HEK293 (cell line): ENCODE measurements around the gene KRTAP12-3.

Source experiments
- CTCF ChIP-seq: fragments of 450-650 bp; formaldehyde crosslinking; IDR thresholded peaks from 2 replicates; pipeline ENCODE4 v1.5.1; 2016; ENCODE audit warnings: missing biosample characterization, missing genetic modification characterization
- ZNF274 ChIP-seq, 2 experiments: fragments of 200-500 bp in 1 of 2; fragments of 450-650 bp in 1 of 2; sonication (Bioruptor generic) in 1 of 2; formaldehyde crosslinking in 1 of 2; IDR thresholded peaks; 2 replicates each; pipeline versions ENCODE4 v1.5.1 to v1.6.1; 2014 to 2016; ENCODE audit warnings: borderline replicate concordance in 1 of 2, inconsistent platforms in 1 of 2, low read length in 1 of 2, missing biosample characterization in 1 of 2, missing genetic modification characterization in 1 of 2
- ZNF670 ChIP-seq: fragments of 450-650 bp; formaldehyde crosslinking; IDR thresholded peaks from 2 replicates; pipeline ENCODE4 v1.5.1; 2016; ENCODE audit warnings: missing biosample characterization, missing genetic modification characterization, low read depth
- ZNF791 ChIP-seq: fragments of 450-650 bp; formaldehyde crosslinking; IDR thresholded peaks from 2 replicates; pipeline ENCODE4 v1.5.1; 2016; ENCODE audit warnings: missing biosample characterization, missing genetic modification characterization
- TF ChIP-seq, protein P1 (sequence below): fragments of 450-650 bp; IDR thresholded peaks from 2 replicates; pipeline ENCODE4 v1.5.1; 2018; ENCODE audit warnings: missing biosample characterization, mild to moderate bottlenecking, missing genetic modification characterization
- TF ChIP-seq, protein P2 (sequence below): sonication (generic); formaldehyde crosslinking; IDR thresholded peaks from 2 replicates; pipeline ENCODE4 v1.8.1; 2022; ENCODE audit warnings: mild to moderate bottlenecking, moderate library complexity, missing genetic modification reagents

GRCh38 chr21:44686843-44687561 is 29.3 kb downstream of the KRTAP12-3 start:
- TF ChIP-seq, protein P1, sequence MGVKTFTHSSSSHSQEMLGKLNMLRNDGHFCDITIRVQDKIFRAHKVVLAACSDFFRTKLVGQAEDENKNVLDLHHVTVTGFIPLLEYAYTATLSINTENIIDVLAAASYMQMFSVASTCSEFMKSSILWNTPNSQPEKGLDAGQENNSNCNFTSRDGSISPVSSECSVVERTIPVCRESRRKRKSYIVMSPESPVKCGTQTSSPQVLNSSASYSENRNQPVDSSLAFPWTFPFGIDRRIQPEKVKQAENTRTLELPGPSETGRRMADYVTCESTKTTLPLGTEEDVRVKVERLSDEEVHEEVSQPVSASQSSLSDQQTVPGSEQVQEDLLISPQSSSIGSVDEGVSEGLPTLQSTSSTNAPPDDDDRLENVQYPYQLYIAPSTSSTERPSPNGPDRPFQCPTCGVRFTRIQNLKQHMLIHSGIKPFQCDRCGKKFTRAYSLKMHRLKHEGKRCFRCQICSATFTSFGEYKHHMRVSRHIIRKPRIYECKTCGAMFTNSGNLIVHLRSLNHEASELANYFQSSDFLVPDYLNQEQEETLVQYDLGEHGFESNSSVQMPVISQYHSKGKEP (tag by site-specific recombination): no peak
- TF ChIP-seq ZNF670 (tag by site-specific recombination) (no peak), ZNF791 (no peak), CTCF (tag by site-specific recombination) (no peak), ZNF274 (IDR thresholded peaks at IDR 0.05; ENCODE audit: low read length) (no peak), ZNF274 (tag by site-specific recombination; IDR thresholded peaks at IDR 0.05; ENCODE audit: borderline replicate concordance) (no peak)
- TF ChIP-seq, protein P2, sequence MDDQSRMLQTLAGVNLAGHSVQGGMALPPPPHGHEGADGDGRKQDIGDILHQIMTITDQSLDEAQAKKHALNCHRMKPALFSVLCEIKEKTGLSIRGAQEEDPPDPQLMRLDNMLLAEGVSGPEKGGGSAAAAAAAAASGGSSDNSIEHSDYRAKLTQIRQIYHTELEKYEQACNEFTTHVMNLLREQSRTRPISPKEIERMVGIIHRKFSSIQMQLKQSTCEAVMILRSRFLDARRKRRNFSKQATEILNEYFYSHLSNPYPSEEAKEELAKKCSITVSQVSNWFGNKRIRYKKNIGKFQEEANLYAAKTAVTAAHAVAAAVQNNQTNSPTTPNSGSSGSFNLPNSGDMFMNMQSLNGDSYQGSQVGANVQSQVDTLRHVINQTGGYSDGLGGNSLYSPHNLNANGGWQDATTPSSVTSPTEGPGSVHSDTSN (CRISPR knock-in tag): no peak
